Hepatocyte (in vitro differentiated cells): Measurements from ENCODE around the gene DPEP2NB. TPM values are rescaled to one million over a fixed set of nuclear protein-coding genes. Genes with fewer than 3 reads are reported as not detected.
A peak's percentile ranks its signal among the peaks of the same experiment; 100 is the strongest.

ENCODE experiments used
- DNase-seq: peaks from one replicate; pipeline ENCODE4 v3.0.0-alpha.2; 2016; ENCODE audit warnings: low spot score
- H2AFZ ChIP-seq: fragments of 200-600 bp; sonication (generic); 2 replicates; pipeline ENCODE4 v1.6.0; 2016; ENCODE audit warnings: antibody characterized with exemption, mild to moderate bottlenecking
- H3K27ac ChIP-seq: fragments of 200-600 bp; sonication (generic); 2 replicates; pipeline ENCODE4 v1.5.1; 2016; ENCODE audit warnings: mild to moderate bottlenecking
- H3K27me3 ChIP-seq: fragments of 200-600 bp; sonication (generic); 2 replicates; pipeline ENCODE4 v1.6.1; 2016
- H3K36me3 ChIP-seq: fragments of 200-600 bp; sonication (generic); replicated peaks from 2 replicates; pipeline ENCODE4 v1.5.1; 2016; ENCODE audit warnings: low read depth; ENCODE audit not compliant: insufficient read depth
- H3K4me1 ChIP-seq: fragments of 200-600 bp; sonication (generic); 2 replicates; pipeline ENCODE4 v1.5.1; 2016; ENCODE audit warnings: mild to moderate bottlenecking, moderate library complexity; ENCODE audit not compliant: insufficient read depth
- H3K4me2 ChIP-seq: fragments of 200-600 bp; sonication (generic); 2 replicates; pipeline ENCODE4 v1.6.0; 2016
- H3K4me3 ChIP-seq: fragments of 200-600 bp; sonication (generic); 2 replicates; pipeline ENCODE4 v1.5.1; 2016; ENCODE audit warnings: mild to moderate bottlenecking
- H3K79me2 ChIP-seq: fragments of 200-600 bp; sonication (generic); 2 replicates; pipeline ENCODE4 v1.6.0; 2017; ENCODE audit warnings: mild to moderate bottlenecking
- H3K9me2 ChIP-seq: fragments of 200-600 bp; sonication (generic); replicated peaks from 2 replicates; pipeline ENCODE4 v1.6.0; 2017; ENCODE audit warnings: mild to moderate bottlenecking; ENCODE audit not compliant: insufficient read depth
- H3K9me3 ChIP-seq: fragments of 200-600 bp; sonication (generic); 2 replicates; pipeline ENCODE4 v1.5.1; 2016; ENCODE audit warnings: low read depth, mild to moderate bottlenecking
- H4K20me1 ChIP-seq: fragments of 200-600 bp; sonication (generic); 2 replicates; pipeline ENCODE4 v1.6.0; 2016; ENCODE audit warnings: mild to moderate bottlenecking; ENCODE audit not compliant: insufficient read depth, poor library complexity, severe bottlenecking
- CTCF ChIP-seq: fragments of 200-600 bp; sonication (generic); IDR thresholded peaks from 2 replicates; pipeline ENCODE4 v1.5.1; 2016; ENCODE audit warnings: antibody characterized with exemption, mild to moderate bottlenecking; ENCODE audit not compliant: poor library complexity
- EZH2 ChIP-seq: fragments of 200-600 bp; sonication (generic); IDR thresholded peaks from 2 replicates; pipeline ENCODE4 v1.6.1; 2016; ENCODE audit warnings: antibody characterized with exemption, mild to moderate bottlenecking, borderline replicate concordance
- EZH2phosphoT487 ChIP-seq: fragments of 200-600 bp; sonication (generic); IDR thresholded peaks from one replicate; pipeline ENCODE4 v1.6.1; 2018; ENCODE audit warnings: antibody characterized with exemption, mild to moderate bottlenecking, low read depth, moderate library complexity; ENCODE audit not compliant: unreplicated experiment, severe bottlenecking
- WGBS: methylation state at CpG from one replicate; pipeline ENCODE4 v1.1.6; 2016; ENCODE audit warnings: low lambda C conversion rate; ENCODE audit errors: missing lambda C conversion rate; 5-methylcytosine and 5-hydroxymethylcytosine counted together
- polyA plus RNA-seq: library from polyadenylated mRNA; unstranded; fragments of >200 nt; fragmentation: Nextera tagmentation; extraction: Ambion mirVana; gene quantifications from 2 replicates; pipeline ENCODE4 v1.2.1, GENCODE V29; 2016
- total RNA-seq: library from RNA; depleted of rRNA; stranded (reverse); fragments of >200 nt; gene quantifications from 2 replicates; pipeline ENCODE4 v1.2.3, GENCODE V29; 2014

DPEP2NB gene
- total and polyA plus RNA-seq, 2 experiments from 2014 or later = not detected

DNA sequence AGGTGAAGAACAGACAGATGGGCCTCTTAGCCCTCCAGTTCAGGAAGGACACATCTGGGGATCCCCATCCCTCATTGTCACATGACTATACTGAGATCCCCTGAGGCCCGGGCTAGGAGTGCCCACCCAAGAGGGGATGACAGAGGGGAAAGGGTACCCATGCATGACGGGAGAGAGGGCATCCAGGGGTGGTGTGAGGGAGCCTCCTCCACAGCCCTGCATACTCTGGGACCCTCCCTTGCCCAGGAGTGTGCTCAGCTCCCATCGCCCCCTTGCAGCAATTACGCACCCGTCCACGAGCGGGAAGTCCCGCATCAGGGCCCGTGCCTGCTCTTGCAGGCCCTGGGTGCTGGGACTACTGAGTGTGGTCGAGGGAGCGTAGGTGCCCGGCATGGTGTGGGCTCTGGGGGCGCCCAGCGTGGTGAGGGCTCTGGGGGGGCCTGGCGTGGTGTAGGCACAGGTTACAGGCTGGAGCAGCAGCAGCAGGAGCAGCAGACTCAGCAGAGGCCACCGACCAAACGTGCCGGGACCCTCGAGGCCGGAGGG, 23.0 kb downstream of the DPEP2NB start:
- 88% methylated on average over 14 of the region's 20 CpGs for WGBS
- Histone ChIP-seq H2AFZ (no peak overlapping the region), H3K4me3 (no peak overlapping the region), H3K4me1 (peaks cover 6% of the 10 kb centered on the region), H4K20me1 (no peaks in the 10 kb centered on the region), H3K36me3 (no peaks in the 10 kb centered on the region), H3K9me2 (no peaks in the 10 kb centered on the region), H3K27me3 (no peaks in the 10 kb centered on the region), H3K4me2 (peak overlapping the region; percentile 73), H3K9me3 (no peaks in the 10 kb centered on the region), H3K79me2 (no peaks in the 10 kb centered on the region), H3K27ac (no peak overlapping the region)
- DNase-seq = no peak
- no peak for TF ChIP-seq EZH2
- TF ChIP-seq CTCF = no peak
- TF ChIP-seq EZH2phosphoT487 = no peak

- TF ChIP-seq CTCF = no peak
- TF ChIP-seq EZH2 = no peak
- TF ChIP-seq EZH2phosphoT487 = no peak
- Histone ChIP-seq H3K27ac (no peak overlapping the region), H4K20me1 (no peaks in the 10 kb centered on the region), H3K79me2 (no peaks in the 10 kb centered on the region), H3K4me3 (no peak overlapping the region), H2AFZ (no peak overlapping the region), H3K4me1 (peaks cover 6% of the 10 kb centered on the region), H3K36me3 (no peaks in the 10 kb centered on the region), H3K4me2 (no peak overlapping the region), H3K9me2 (no peaks in the 10 kb centered on the region), H3K27me3 (no peaks in the 10 kb centered on the region), H3K9me3 (no peaks in the 10 kb centered on the region)
- no peak for DNase-seq
- WGBS = 87% methylated on average over 6 of the region's 6 CpGs
Measured at GRCh38 chr16:67990018-67990386, 25.7 kb downstream of the DPEP2NB start.

- no peaks in the 10 kb centered on the region for H3K36me3 ChIP-seq
- H3K79me2 ChIP-seq = no peaks in the 10 kb centered on the region
- no peak overlapping the region for H3K4me2 ChIP-seq
- TF ChIP-seq EZH2phosphoT487 = no peak
- no peak for TF ChIP-seq EZH2
- no peak for TF ChIP-seq CTCF
- H2AFZ ChIP-seq = no peak overlapping the region
- H3K4me1 ChIP-seq = peaks cover 6% of the 10 kb centered on the region
- H4K20me1 ChIP-seq = no peaks in the 10 kb centered on the region
- no peak overlapping the region for H3K4me3 ChIP-seq
- H3K27me3 ChIP-seq = no peaks in the 10 kb centered on the region
- WGBS = 84% methylated on average over 8 of the region's 8 CpGs
- DNase-seq = no peak
- no peaks in the 10 kb centered on the region for H3K9me2 ChIP-seq
- H3K27ac ChIP-seq = no peak overlapping the region
- H3K9me3 ChIP-seq = no peaks in the 10 kb centered on the region
Measured at GRCh38 chr16:67989322-67990017, 26.2 kb downstream of the DPEP2NB start.
